ENCODE results near the gene ZNF439.

DNA sequence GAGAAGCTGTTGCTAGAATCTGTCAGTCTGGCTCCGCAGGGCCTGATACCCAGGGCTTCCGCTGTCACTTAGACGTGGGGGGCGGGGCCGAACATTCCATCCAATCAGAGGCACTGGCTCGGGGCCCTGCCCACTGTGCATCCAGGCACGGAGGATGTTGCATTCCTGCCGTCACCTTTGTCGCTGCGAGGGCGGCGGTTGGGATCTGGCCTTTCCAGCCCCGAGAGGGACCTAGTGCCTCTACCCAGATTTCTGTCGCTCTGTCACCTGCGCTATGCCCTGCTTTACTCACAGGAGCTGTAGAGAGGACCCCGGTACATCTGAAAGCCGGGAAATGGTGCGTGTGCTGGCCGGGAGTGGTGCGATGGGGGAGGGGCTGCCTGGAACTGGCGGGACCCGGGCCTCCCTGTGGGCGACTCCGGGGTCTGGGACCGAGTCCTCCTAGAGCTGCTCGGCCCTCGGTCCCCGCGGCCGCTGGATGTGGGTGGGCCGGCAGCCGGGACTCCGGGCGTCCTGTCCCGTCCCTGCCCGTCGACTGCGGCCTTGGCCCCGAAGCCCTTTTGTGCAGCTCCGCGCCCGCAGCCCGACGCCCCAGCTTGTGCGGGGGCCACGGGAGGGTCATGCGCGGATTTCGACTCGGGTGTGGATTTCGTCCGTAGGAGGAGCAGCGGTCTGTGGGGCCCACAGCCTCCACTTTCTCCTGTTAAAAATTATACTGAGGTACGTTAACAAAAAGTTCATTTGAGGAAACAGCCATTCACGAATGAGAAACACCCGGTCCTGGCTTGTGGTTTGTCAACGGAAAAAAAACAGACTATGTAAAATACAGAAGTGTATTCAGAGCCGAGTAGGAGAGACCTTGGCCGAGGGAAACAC is at the start of gene ZNF439:
- peak in 2 of 3 donors; percentile 59 to 79 for TF ChIP-seq POLR2AphosphoS5 (IDR thresholded peaks at IDR 0.05)
- TF ChIP-seq, protein P1, sequence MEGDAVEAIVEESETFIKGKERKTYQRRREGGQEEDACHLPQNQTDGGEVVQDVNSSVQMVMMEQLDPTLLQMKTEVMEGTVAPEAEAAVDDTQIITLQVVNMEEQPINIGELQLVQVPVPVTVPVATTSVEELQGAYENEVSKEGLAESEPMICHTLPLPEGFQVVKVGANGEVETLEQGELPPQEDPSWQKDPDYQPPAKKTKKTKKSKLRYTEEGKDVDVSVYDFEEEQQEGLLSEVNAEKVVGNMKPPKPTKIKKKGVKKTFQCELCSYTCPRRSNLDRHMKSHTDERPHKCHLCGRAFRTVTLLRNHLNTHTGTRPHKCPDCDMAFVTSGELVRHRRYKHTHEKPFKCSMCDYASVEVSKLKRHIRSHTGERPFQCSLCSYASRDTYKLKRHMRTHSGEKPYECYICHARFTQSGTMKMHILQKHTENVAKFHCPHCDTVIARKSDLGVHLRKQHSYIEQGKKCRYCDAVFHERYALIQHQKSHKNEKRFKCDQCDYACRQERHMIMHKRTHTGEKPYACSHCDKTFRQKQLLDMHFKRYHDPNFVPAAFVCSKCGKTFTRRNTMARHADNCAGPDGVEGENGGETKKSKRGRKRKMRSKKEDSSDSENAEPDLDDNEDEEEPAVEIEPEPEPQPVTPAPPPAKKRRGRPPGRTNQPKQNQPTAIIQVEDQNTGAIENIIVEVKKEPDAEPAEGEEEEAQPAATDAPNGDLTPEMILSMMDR (IDR thresholded peaks at IDR 0.05): no peak
- TF ChIP-seq POLR2A (IDR thresholded peaks at IDR 0.05): no peak

Measured in stomach (tissue), 4 donors.